GM12875 (cell line): ENCODE results near the gene KRT71.

Experiments used
- H3K4me3 ChIP-seq: one replicate; pipeline ENCODE4 v1.5.1; 2011; ENCODE audit warnings: low read depth, low read length, control low read depth
- CTCF ChIP-seq: IDR thresholded peaks from 2 replicates; pipeline ENCODE4 v1.5.1; 2011; ENCODE audit warnings: low read depth, mild to moderate bottlenecking, control low read depth, inconsistent platforms, low read length, moderate library complexity, borderline replicate concordance; ENCODE audit not compliant: insufficient read depth

KRT71 gene

GRCh38 chr12:52527121-52527800 lies 25.7 kb downstream of the KRT71 start:
- TF ChIP-seq CTCF = no peak
- no peak overlapping the region for H3K4me3 ChIP-seq

GRCh38 chr12:52526511-52526951 lies 26.4 kb downstream of the KRT71 start:
- no peak for TF ChIP-seq CTCF
- H3K4me3 ChIP-seq = no peak overlapping the region

DNA sequence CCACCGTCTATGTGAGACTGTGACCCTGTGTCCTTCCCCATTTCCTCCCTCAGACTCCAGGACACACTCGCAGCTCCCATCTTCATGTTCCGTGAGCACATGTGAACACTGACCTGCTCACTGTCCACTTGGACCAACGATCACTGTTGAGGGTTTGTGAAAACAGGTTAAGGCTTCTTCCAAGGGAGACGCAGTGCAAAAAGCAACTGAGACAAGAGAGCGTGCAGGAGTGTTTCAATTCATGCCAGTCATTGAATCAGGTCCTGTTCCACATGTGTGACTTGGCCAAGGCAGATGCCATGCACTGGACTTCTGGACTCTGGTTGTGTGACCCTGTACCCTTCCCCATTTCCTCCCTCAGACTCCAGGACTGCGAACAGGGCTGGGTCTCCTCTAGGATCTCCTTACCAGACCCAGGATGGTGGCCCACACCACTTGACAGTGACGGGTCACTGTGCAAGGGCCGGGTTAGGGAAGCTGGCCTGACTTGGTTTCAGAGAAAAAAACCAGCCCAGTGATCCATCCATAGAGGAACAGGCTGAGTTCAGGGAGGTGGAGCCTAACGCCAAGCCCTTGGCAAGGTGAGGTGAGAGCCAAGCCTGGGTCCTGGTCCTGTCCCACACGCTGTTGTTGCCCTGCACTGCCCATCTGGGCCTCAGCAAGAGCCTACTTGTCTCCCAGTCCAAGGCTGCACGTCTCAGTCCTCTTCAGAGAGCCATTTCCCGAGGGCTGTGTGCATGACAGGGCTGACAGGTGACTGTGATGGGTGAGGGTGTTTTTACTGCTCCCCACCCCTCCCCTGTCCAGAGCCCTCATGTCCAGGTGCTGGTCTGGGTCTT lies 27.1 kb downstream of the KRT71 start:
- no peak for TF ChIP-seq CTCF
- H3K4me3 ChIP-seq = no peak overlapping the region

DNA sequence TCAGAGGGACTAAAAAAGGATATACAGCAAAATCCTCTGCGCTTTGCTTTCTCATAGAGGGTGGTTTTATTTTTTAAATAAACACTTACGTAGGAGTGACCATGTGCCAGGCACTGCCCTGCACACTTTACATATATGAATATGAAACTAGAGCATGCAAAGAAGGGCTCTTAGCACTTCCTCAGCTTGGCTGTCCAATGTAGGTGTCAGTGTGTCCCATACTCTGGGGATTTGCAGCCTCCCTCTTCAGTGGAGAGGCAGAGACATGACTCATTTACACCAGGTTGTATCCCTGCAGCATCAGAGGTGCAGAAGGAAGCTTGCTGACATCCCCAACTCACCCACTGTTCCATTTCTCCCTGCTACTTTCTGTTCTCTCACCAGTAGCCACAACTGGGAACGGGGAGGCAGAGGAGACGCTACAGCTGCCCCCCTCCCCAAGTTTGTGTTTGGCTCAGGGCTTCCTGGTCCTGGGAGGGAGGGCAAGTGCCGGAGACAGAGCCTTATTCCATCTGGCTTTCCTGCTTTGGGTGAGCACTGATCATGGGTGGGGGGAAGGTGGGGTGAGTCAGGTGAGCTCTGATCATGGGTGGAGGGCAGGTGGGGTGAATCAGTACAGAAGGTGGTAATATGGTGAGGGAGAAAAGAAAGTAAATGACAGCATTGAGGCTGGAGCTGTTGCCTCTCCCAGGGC lies 27.9 kb downstream of the KRT71 start:
- no peak for TF ChIP-seq CTCF
- H3K4me3 ChIP-seq = no peak overlapping the region

- TF ChIP-seq CTCF = no peak
- H3K4me3 ChIP-seq = no peak overlapping the region
Observed at GRCh38 chr12:52524241-52524897, 28.6 kb downstream of the KRT71 start.

DNA sequence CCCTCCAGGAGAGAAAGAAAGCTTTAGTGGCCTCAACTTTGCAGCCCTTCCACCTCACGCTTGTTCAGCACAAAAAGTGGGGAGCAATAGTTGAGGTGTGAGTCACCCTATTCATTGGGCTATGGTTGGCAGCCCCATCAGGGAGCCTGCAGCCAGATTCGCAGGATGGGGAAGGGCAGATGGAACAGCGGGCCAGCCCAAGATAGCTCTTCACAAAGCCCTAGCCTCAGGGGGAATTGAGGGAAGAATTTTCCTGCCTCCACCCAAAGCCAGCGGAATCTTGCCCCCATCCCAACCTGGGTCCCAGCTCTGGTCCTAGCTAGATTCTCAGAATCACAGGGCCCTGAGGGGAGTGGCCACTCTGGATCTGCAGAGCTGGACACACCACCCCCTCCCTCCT lies 29.1 kb downstream of the KRT71 start:
- no peak overlapping the region for H3K4me3 ChIP-seq
- TF ChIP-seq CTCF = no peak
